HG03439 (cell line): ENCODE data around the gene PRICKLE2.

Experiments used
- ATAC-seq: cut with Tn5 transposase; IDR thresholded peaks from one replicate; pipeline ENCODE4 v1.9.1; 2021; ENCODE audit warnings: mild to moderate bottlenecking, moderate library complexity; ENCODE audit not compliant: unreplicated experiment

PRICKLE2 gene

GRCh38 chr3:64160000-64160695, 65.1 kb downstream of the PRICKLE2 start:
- ATAC-seq, result no peak

DNA sequence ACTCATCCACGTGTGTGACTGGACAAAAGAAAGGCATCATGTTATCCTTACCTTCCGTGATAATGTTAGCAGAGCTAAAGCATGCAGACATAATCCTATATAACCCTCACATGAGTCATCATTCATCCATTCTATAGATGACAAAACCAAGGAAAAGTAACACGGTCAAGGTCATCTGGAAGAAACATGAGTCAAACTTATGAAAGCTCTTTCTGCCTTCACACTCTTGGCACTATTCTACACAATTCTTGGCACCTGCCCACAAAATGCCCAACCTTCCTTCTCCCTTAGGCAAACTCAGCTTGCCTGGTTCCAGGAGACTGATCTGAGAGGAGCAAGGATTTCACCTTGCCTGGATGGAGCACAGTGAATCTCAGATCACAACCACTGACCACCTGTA, 66.9 kb downstream of the PRICKLE2 start:
- no peak for ATAC-seq

GRCh38 chr3:64157150-64158035, 67.9 kb downstream of the PRICKLE2 start:
- no peak for ATAC-seq

GRCh38 chr3:64155328-64155727, 69.9 kb downstream of the PRICKLE2 start:
- no peak for ATAC-seq

GRCh38 chr3:64152676-64153466, 72.4 kb downstream of the PRICKLE2 start:
- no peak for ATAC-seq

DNA sequence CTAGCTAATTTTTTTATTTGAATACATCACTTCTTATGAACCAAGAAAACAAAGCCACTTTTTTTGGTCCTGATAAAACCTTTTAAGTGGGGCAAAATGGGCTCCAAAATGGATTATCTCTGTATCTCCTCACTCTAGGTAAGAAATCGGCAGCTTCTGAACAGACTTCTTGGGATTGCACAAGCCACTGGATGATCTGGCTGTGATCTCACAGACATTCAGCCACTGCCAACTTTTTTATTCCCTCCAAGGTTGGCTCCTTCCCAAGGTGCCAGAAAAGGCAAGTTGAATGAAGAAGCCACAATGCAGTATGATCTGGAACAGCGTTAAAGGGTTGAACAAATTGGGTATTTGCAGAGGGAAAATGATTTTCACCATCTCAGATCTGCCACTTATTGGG, 73.2 kb downstream of the PRICKLE2 start:
- ATAC-seq, result no peak

- ATAC-seq, result no peak
Measured at GRCh38 chr3:64151342-64151871, 73.9 kb downstream of the PRICKLE2 start.

DNA sequence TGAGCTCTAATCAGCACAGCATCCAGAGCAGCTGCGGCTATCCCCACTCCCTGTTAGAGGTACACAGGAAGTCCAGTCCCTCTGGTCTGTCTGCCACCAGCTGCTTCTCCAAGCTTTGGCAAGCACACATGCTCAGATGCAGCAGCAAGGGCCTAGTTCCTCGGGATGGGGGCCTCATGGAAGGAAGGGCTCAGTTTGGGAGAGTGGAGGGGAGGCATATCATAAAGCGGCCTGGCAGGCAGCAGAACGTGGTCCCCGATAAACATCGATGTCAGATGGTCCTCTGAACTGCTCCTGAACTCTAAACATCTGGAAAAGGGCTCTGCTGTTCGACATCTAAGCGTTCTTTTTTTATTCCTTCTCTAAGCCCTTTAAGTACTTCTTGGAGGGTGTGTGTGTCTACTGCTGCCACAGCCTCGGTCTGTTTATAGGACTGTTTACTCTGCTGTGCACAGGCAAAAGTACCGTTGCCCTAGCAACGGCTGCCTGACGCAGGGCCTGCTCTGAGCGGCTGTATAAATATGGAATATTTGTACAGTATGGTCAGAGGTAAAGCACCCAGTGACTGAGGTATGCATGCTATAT, 74.6 kb downstream of the PRICKLE2 start:
- no peak for ATAC-seq

DNA sequence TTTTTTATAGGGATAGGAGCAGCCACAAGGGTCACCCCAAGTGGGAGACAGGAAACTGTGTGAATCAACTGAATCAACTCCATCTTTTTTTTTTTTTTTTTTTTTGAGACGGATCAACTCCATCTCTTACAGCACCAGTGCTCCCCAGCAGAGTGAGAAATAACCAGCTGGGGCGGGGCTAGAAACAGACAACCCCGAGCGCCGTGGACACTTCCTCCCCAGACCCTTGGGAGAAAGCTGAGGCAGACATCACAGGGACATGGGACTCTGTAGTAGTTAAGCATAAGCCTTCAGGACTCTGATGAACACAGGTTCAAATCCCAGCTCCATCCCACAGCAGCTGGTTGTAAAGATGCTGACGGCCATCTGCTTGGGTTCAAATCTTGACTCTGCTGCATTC, 75.4 kb downstream of the PRICKLE2 start:
- ATAC-seq, result no peak

DNA sequence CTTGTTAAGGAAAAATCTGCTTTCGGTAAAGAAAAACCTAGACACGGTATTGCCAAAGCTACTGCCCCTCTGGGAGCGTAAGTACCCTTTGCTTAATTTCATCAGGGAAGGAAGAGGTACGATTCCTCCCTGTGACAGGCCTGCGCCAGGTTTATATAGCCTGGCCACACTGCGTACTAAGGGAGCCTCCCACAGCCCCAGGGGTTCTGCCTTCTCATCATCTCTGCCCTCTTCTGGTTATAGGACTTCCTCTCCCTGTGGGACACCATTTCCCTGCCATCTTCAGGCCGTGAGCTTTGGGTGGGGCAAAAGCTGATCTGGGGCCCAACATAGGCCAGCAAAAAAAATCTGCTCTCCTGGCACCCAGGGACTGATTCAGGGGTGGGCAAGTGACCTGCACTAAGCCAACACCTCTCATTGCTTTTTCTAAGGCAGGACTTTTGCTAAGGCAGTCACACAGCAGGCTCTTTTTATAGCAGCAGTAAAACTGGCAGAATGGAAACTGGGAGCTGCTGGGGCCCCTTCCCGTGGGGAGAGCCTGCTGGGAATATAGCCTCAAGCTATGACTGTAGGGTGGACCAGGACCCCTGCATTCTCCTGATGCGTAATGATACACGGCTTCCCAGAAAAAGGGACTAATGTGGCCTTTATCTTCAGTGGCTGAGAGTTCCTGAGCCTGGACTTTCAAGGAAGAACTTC, 76.2 kb downstream of the PRICKLE2 start:
- ATAC-seq, result no peak

GRCh38 chr3:64147211-64147610, 78.1 kb downstream of the PRICKLE2 start:
- no peak for ATAC-seq

- ATAC-seq, result no peak
Measured at GRCh38 chr3:64145438-64145837, 79.8 kb downstream of the PRICKLE2 start.

- no peak for ATAC-seq
Measured at GRCh38 chr3:64144241-64144900, 80.9 kb downstream of the PRICKLE2 start.

DNA sequence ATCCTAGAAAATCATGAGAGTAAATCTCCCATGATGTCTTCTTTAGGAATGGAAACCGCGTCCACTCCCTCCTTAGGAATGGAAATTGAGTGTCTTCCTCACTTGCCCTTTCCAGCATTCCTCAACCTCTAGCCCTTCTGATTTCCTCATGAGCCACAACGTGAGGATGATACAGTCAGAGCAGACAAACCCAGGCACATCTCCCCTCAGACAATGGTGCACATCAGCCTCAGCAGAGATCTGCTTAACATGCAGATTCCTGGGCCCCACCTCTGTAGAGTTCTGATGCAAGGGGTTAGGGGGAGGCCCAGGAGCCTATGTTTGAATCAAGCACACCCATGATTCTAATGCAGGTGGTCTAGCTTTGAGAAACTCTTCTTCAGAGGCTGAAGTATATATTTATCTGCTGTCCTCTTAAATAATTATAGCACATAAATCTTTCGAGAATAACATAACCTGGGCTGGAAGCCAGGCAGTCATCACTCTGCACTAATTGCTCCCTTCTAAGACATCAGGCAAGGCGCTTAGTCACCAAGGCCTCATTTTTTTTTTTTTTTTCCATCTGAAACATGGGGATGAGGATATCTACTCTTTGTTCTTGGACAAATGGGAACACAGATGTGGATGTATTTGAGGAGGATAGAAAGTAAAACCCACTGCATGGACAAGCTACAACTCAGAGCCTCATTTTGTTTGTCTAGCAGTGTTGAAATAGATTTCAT, 81.7 kb downstream of the PRICKLE2 start:
- ATAC-seq, result no peak

DNA sequence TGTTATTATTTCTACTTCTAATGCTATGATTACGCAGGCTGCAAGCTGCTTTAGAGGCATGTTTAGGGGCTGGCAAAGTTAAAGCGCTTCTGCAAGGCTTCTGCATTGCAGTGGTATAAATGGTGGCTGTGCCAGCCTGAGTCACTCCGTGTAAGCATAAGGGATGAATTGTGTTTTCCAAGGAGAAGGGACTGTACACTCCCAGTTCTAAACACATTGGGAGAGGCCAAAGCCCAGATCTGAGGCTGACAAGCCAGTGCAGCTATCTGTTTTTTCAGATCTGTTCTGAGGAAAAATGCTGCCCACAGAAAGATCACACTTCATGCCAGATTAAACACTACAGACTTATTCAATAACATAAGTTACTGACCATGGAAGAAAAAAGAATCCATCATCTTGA, 83.8 kb downstream of the PRICKLE2 start:
- no peak for ATAC-seq

GRCh38 chr3:64140651-64141050, 84.6 kb downstream of the PRICKLE2 start:
- ATAC-seq, result no peak

- no peak for ATAC-seq
Measured at GRCh38 chr3:64138656-64139375, 86.5 kb downstream of the PRICKLE2 start.

- no peak for ATAC-seq
Measured at GRCh38 chr3:64138046-64138445, 87.2 kb downstream of the PRICKLE2 start.
